ENCODE measurements around the gene ADAMTS16. TPM values are rescaled to one million over a fixed set of nuclear protein-coding genes. Genes with fewer than 3 reads are reported as not detected.

ADAMTS16 gene
- total RNA-seq, 2 experiments from 2014 or later: not detected

- ChIA-PET POLR2A (no interaction called here), CTCF (no interaction called here)
- Mint-ChIP-seq H3K4me3 (no peak overlapping the region), H3K27me3 (no peaks in the 10 kb centered on the region), H3K4me1 (no peaks in the 10 kb centered on the region), H3K36me3 (ENCODE audit: low read depth) (no peaks in the 10 kb centered on the region), H3K9me3 (peaks cover 1% of the 10 kb centered on the region), H3K27ac (no peak overlapping the region)
- DNase-seq: no peak
Observed at GRCh38 chr5:5356765-5357164, 216.6 kb downstream of the ADAMTS16 start.

DNA sequence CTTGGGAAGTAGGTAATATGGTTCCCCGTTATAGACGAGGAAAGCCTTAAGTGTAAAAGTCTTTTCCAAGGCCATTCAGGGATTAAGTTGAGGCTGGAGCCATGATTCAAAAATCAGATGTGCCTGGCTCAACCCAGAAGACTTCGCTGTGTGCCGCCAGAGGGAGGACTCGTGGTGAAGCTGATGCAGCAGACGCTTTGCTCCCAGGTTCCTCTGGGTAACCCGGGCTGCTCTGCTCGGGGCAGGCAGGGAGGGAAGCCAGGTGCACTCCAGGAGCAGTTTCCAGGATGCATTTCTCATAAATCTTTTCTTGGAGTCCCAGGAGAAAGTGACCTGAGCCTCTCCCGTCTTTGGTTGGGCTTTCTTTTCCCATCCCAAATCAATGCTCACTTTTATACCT, 219.5 kb downstream of the ADAMTS16 start:
- no peaks in the 10 kb centered on the region for H3K36me3 Mint-ChIP-seq (ENCODE audit: low read depth)

GRCh38 chr5:5360363-5360940, 220.3 kb downstream of the ADAMTS16 start:
- POLR2A ChIA-PET: no interaction called here
- H3K4me1 Mint-ChIP-seq: no peaks in the 10 kb centered on the region
- H3K27ac Mint-ChIP-seq: no peak overlapping the region
- no peak overlapping the region for H3K4me3 Mint-ChIP-seq
- CTCF ChIA-PET: no interaction called here
- no peak for DNase-seq
- H3K9me3 Mint-ChIP-seq: no peaks in the 10 kb centered on the region
- H3K36me3 Mint-ChIP-seq (ENCODE audit: low read depth): no peaks in the 10 kb centered on the region
- H3K27me3 Mint-ChIP-seq: no peaks in the 10 kb centered on the region

More for the DNA sequence above, 219.5 kb downstream of the ADAMTS16 start:
- no peak for DNase-seq
- ChIA-PET POLR2A (no interaction called here), CTCF (no interaction called here)
- Mint-ChIP-seq H3K27ac (no peak overlapping the region), H3K4me3 (no peak overlapping the region), H3K9me3 (no peaks in the 10 kb centered on the region), H3K27me3 (no peaks in the 10 kb centered on the region), H3K4me1 (no peaks in the 10 kb centered on the region)

- Mint-ChIP-seq H3K9me3 (no peaks in the 10 kb centered on the region), H3K27ac (no peak overlapping the region), H3K36me3 (ENCODE audit: low read depth) (no peaks in the 10 kb centered on the region), H3K4me1 (no peaks in the 10 kb centered on the region), H3K27me3 (no peaks in the 10 kb centered on the region), H3K4me3 (no peak overlapping the region)
- CTCF ChIA-PET: no interaction called here
- no peak for DNase-seq
- POLR2A ChIA-PET: no interaction called here
Observed at GRCh38 chr5:5360941-5361520, 220.9 kb downstream of the ADAMTS16 start.

- H3K27me3 Mint-ChIP-seq: no peaks in the 10 kb centered on the region
- no peaks in the 10 kb centered on the region for H3K36me3 Mint-ChIP-seq (ENCODE audit: low read depth)
- H3K4me3 Mint-ChIP-seq: no peak overlapping the region
- H3K27ac Mint-ChIP-seq: no peak overlapping the region
- no peak for DNase-seq
- no peaks in the 10 kb centered on the region for H3K4me1 Mint-ChIP-seq
- H3K9me3 Mint-ChIP-seq: no peaks in the 10 kb centered on the region
- POLR2A ChIA-PET: no interaction called here
- CTCF ChIA-PET: no interaction called here
Observed at GRCh38 chr5:5363045-5363444, 222.9 kb downstream of the ADAMTS16 start.

GRCh38 chr5:5364932-5365331, 224.8 kb downstream of the ADAMTS16 start:
- Mint-ChIP-seq H3K9me3 (no peaks in the 10 kb centered on the region), H3K27ac (no peak overlapping the region), H3K27me3 (no peaks in the 10 kb centered on the region), H3K4me3 (no peak overlapping the region), H3K36me3 (ENCODE audit: low read depth) (no peaks in the 10 kb centered on the region), H3K4me1 (no peaks in the 10 kb centered on the region)
- DNase-seq: no peak
- ChIA-PET POLR2A (no interaction called here), CTCF (no interaction called here)

DNA sequence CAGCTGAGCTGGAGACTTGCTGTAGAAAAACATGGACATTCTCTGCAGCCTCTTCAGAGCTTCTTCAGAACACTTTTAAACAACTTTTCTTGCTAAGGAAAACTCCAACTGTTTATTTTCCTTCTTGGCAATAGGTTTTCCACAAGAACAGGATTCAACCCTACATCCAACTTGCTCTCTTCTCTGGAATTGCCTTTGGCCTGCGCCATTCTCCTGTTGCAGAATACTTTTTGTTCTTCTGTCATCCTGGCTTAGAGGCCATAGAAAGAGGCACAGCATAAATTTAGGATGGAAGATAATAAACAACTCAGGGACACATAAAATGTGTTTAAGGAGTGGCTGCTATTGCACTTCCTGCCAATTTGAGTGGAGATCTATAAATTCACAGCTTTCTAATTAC, 227.6 kb downstream of the ADAMTS16 start:
- no peak for DNase-seq
- Mint-ChIP-seq H3K4me1 (no peaks in the 10 kb centered on the region), H3K9me3 (no peaks in the 10 kb centered on the region), H3K27me3 (no peaks in the 10 kb centered on the region), H3K36me3 (ENCODE audit: low read depth) (no peaks in the 10 kb centered on the region), H3K4me3 (no peak overlapping the region), H3K27ac (no peak overlapping the region)
- CTCF ChIA-PET: no interaction called here
- POLR2A ChIA-PET: no interaction called here

DNA sequence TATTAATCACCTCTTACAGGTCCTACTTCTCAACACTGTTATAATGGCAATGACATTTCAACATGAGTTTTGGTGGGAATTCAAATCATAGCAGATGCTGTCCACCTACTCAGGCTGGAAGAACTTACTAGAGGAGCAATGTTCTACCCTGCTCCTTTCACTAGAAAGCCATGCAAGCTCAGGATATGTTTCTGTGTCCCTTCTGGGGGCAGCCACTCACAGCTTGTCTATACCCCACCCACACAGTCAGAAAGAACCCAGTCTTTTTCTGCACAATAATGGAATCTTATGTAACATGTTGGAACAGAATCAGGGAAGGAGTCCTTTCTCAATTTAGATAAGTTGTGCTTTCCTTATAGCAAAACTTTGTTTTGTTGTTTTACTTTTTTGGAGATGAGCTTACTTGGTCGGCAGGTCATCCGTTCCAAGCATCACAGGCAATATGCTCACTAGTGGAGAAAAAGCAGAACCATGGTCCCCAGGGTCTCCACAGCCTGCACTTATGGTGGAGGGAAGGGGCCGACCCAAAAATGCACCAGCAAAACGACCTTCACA, 229.0 kb downstream of the ADAMTS16 start:
- no peak for DNase-seq
- ChIA-PET CTCF (no interaction called here), POLR2A (no interaction called here)
- Mint-ChIP-seq H3K4me1 (no peaks in the 10 kb centered on the region), H3K27me3 (no peaks in the 10 kb centered on the region), H3K27ac (no peak overlapping the region), H3K4me3 (no peak overlapping the region), H3K9me3 (no peaks in the 10 kb centered on the region), H3K36me3 (ENCODE audit: low read depth) (no peaks in the 10 kb centered on the region)

Measured in activated CD4-positive, alpha-beta memory T cell treated with anti-CD3 and anti-CD28 coated beads, Interleukin-2, amount 10 ng/mL, durations not matched to agents 7 days and 5 days (primary cell).